ENCODE measurements around the gene RAD51AP2.

The RAD51AP2 gene

GRCh38 chr2:17536416-17536815 lies 18.2 kb upstream of the RAD51AP2 start (continued):
- TF ChIP-seq PRDM4 (tag by site-specific recombination; IDR thresholded peaks at IDR 0.05) (no peak), ZNF623 (tag by site-specific recombination; IDR thresholded peaks at IDR 0.05) (no peak), SP2 (tag by site-specific recombination; IDR thresholded peaks at IDR 0.05) (no peak), ZNF624 (tag by site-specific recombination; IDR thresholded peaks at IDR 0.05) (no peak), EGR2 (tag by site-specific recombination; IDR thresholded peaks at IDR 0.05; ENCODE audit: low read depth) (no peak), ZBTB1 (tag by site-specific recombination; IDR thresholded peaks at IDR 0.05) (no peak), ZNF274 (IDR thresholded peaks at IDR 0.05; ENCODE audit: low read length) (no peak), ZNF274 (tag by site-specific recombination; IDR thresholded peaks at IDR 0.05; ENCODE audit: borderline replicate concordance) (no peak)
- TF ChIP-seq, protein P1, sequence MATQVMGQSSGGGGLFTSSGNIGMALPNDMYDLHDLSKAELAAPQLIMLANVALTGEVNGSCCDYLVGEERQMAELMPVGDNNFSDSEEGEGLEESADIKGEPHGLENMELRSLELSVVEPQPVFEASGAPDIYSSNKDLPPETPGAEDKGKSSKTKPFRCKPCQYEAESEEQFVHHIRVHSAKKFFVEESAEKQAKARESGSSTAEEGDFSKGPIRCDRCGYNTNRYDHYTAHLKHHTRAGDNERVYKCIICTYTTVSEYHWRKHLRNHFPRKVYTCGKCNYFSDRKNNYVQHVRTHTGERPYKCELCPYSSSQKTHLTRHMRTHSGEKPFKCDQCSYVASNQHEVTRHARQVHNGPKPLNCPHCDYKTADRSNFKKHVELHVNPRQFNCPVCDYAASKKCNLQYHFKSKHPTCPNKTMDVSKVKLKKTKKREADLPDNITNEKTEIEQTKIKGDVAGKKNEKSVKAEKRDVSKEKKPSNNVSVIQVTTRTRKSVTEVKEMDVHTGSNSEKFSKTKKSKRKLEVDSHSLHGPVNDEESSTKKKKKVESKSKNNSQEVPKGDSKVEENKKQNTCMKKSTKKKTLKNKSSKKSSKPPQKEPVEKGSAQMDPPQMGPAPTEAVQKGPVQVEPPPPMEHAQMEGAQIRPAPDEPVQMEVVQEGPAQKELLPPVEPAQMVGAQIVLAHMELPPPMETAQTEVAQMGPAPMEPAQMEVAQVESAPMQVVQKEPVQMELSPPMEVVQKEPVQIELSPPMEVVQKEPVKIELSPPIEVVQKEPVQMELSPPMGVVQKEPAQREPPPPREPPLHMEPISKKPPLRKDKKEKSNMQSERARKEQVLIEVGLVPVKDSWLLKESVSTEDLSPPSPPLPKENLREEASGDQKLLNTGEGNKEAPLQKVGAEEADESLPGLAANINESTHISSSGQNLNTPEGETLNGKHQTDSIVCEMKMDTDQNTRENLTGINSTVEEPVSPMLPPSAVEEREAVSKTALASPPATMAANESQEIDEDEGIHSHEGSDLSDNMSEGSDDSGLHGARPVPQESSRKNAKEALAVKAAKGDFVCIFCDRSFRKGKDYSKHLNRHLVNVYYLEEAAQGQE (tag by site-specific recombination; IDR thresholded peaks at IDR 0.05) = no peak

GRCh38 chr2:17533546-17533945 lies 15.3 kb upstream of the RAD51AP2 start:
- CTCF ChIA-PET = no interaction called here
- POLR2A ChIA-PET = no interaction called here
- TF ChIP-seq WT1 (tag by site-specific recombination; IDR thresholded peaks at IDR 0.05) = no peak
- TF ChIP-seq ZNF600 (tag by site-specific recombination; IDR thresholded peaks at IDR 0.05) = no peak
- no peak for TF ChIP-seq ZNF138 (tag by site-specific recombination; IDR thresholded peaks at IDR 0.05; ENCODE audit: borderline replicate concordance)
- TF ChIP-seq ZNF645 (tag by site-specific recombination; IDR thresholded peaks at IDR 0.05) = no peak
- no peak for TF ChIP-seq ZNF223 (tag by site-specific recombination; IDR thresholded peaks at IDR 0.05)
- TF ChIP-seq ZFP3 (tag by site-specific recombination; IDR thresholded peaks at IDR 0.05; ENCODE audit: low read depth) = no peak
- no peak for TF ChIP-seq ZNF555 (tag by site-specific recombination; conservative IDR thresholded peaks at IDR 0.05)
- TF ChIP-seq, protein P2, sequence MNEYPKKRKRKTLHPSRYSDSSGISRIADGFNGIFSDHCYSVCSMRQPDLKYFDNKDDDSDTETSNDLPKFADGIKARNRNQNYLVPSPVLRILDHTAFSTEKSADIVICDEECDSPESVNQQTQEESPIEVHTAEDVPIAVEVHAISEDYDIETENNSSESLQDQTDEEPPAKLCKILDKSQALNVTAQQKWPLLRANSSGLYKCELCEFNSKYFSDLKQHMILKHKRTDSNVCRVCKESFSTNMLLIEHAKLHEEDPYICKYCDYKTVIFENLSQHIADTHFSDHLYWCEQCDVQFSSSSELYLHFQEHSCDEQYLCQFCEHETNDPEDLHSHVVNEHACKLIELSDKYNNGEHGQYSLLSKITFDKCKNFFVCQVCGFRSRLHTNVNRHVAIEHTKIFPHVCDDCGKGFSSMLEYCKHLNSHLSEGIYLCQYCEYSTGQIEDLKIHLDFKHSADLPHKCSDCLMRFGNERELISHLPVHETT (tag by site-specific recombination; IDR thresholded peaks at IDR 0.05) = no peak
- no peak for TF ChIP-seq ZNF677 (tag by site-specific recombination; IDR thresholded peaks at IDR 0.05)
- no peak for TF ChIP-seq ZSCAN23 (tag by site-specific recombination; IDR thresholded peaks at IDR 0.05)
- no peak for TF ChIP-seq ZNF670 (tag by site-specific recombination; IDR thresholded peaks at IDR 0.05; ENCODE audit: low read depth)
- TF ChIP-seq ZNF221 (tag by site-specific recombination; IDR thresholded peaks at IDR 0.05; ENCODE audit: borderline replicate concordance) = no peak
- TF ChIP-seq MEIS1 (CRISPR knock-in tag; IDR thresholded peaks at IDR 0.05; ENCODE audit: borderline replicate concordance) = no peak
- no peak for TF ChIP-seq HOXD13 (CRISPR knock-in tag; IDR thresholded peaks at IDR 0.05; ENCODE audit: borderline replicate concordance)
- no peak for TF ChIP-seq ZIC2 (tag by site-specific recombination; IDR thresholded peaks at IDR 0.05)
- TF ChIP-seq ZNF791 (tag by site-specific recombination; IDR thresholded peaks at IDR 0.05) = no peak
- no peak for TF ChIP-seq ZNF311 (tag by site-specific recombination; IDR thresholded peaks at IDR 0.05; ENCODE audit: borderline replicate concordance)
- no peak for TF ChIP-seq ZNF596 (tag by site-specific recombination; IDR thresholded peaks at IDR 0.05)
- Histone ChIP-seq H3K4me3 (ENCODE audit: low read depth, low read length) (no peak overlapping the region), H3K4me1 (ENCODE audit: control insufficient read depth, insufficient read depth, low read length) (no peaks in the 10 kb centered on the region), H3K9me3 (ENCODE audit: control insufficient read depth, insufficient read depth, low read depth, low read length) (no peaks in the 10 kb centered on the region), H3K27ac (ENCODE audit: extremely low read depth, low read depth, low read length) (no peak overlapping the region), H3K36me3 (ENCODE audit: control insufficient read depth in 2 of 2, insufficient read depth in 1 of 2, low read length in 2 of 2) (no peaks in the 10 kb centered on the region)

Data from HEK293 (cell line).